Fibroblast of lung (primary cell): ENCODE results near the gene ZNF280C. TPM values are rescaled to one million over a fixed set of nuclear protein-coding genes. Genes with fewer than 3 reads are reported as not detected.
"Not testable (repeated sequence)": the region's sequence is repeated elsewhere in the genome, so short reads cannot be mapped to it uniquely, and the experiment has no call there.

ENCODE experiments used
- DNase-seq, 2 donors: peaks; one replicate each; pipeline versions ENCODE4 v3.0.0 to v3.0.0-alpha.2; 2010; ENCODE audit warnings: low read depth in 2 of 2
- H2AFZ ChIP-seq: 2 replicates; pipeline ENCODE4 v1.5.1; 2012; ENCODE audit warnings: low read length, control low read depth, inconsistent platforms
- H3K27ac ChIP-seq: 2 replicates; pipeline ENCODE4 v1.5.1; 2011; ENCODE audit warnings: low read length, control low read depth; ENCODE audit not compliant: insufficient read depth
- H3K27me3 ChIP-seq: 2 replicates; pipeline ENCODE4 v1.5.1; 2011; ENCODE audit warnings: mild to moderate bottlenecking, low read length; ENCODE audit not compliant: control insufficient read depth, insufficient read depth
- H3K36me3 ChIP-seq: 2 replicates; pipeline ENCODE4 v1.5.1; 2011; ENCODE audit warnings: low read length; ENCODE audit not compliant: control insufficient read depth, insufficient read depth
- H3K4me1 ChIP-seq: 2 replicates; pipeline ENCODE4 v1.5.1; 2011; ENCODE audit warnings: low read length; ENCODE audit not compliant: control insufficient read depth, insufficient read depth; ENCODE audit errors: extremely low read depth
- H3K4me2 ChIP-seq: 2 replicates; pipeline ENCODE4 v1.5.1; 2011; ENCODE audit warnings: low read length, control low read depth; ENCODE audit not compliant: insufficient read depth; ENCODE audit errors: extremely low read depth
- H3K4me3 ChIP-seq, 4 experiments: fragments of 200-600 bp in 1 of 4; sonication (generic) in 1 of 4; replicated peaks in 1 of 4; 2 replicates each; pipeline ENCODE4 v1.5.1; 2011 to 2016; ENCODE audit warnings: low read length in 4 of 4, low read depth in 3 of 4, mild to moderate bottlenecking in 3 of 4, control low read depth in 2 of 4, inconsistent platforms in 1 of 4, mixed read lengths in 1 of 4; ENCODE audit not compliant: insufficient read depth in 1 of 4; ENCODE audit errors: control extremely low read depth in 1 of 4
- H3K79me2 ChIP-seq: 2 replicates; pipeline ENCODE4 v1.5.1; 2012; ENCODE audit warnings: mild to moderate bottlenecking, low read length, inconsistent platforms; ENCODE audit not compliant: control insufficient read depth, insufficient read depth
- H3K9ac ChIP-seq: 2 replicates; pipeline ENCODE4 v1.5.1; 2011; ENCODE audit warnings: mild to moderate bottlenecking, low read length, control low read depth; ENCODE audit not compliant: insufficient read depth
- H3K9me3 ChIP-seq: 2 replicates; pipeline ENCODE4 v1.5.1; 2012; ENCODE audit warnings: low read depth, low read length; ENCODE audit not compliant: control insufficient read depth, insufficient read depth
- H4K20me1 ChIP-seq: 2 replicates; pipeline ENCODE4 v1.5.1; 2011; ENCODE audit warnings: low read length; ENCODE audit not compliant: control insufficient read depth, insufficient read depth; ENCODE audit errors: extremely low read depth
- EZH2 ChIP-seq: IDR thresholded peaks from 2 replicates; pipeline ENCODE4 v1.5.1; 2012; ENCODE audit warnings: low read length, control low read depth, mild to moderate bottlenecking; ENCODE audit errors: missing control alignments
- polyA plus RNA-seq, 2 donors: library from polyadenylated mRNA; depleted of rRNA in 1 of 2; stranded (reverse) in 1 of 2; unstranded in 1 of 2; fragments of >200 nt; gene quantifications; 2 replicates each; pipeline ENCODE4 v1.2.1, GENCODE V29; 2011 to 2012; ENCODE audit warnings: missing spikeins in 1 of 2
- total RNA-seq: library from RNA; depleted of rRNA; stranded (reverse); fragments of >200 nt; gene quantifications from 2 replicates; pipeline ENCODE4 v1.2.1, GENCODE V29; 2014
- TF ChIP-seq, protein P1 (sequence below), 2 donors: IDR thresholded peaks in 1 of 2; conservative IDR thresholded peaks in 1 of 2; 1 replicate in 1 of 2; 2 replicates in 1 of 2; pipeline ENCODE4 v1.5.1; 2011 to 2012; ENCODE audit warnings: low read length in 2 of 2, control low read depth in 1 of 2, inconsistent platforms in 1 of 2, low read depth in 1 of 2, mild to moderate bottlenecking in 1 of 2

Gene ZNF280C
- total and polyA plus RNA-seq, 2 donors (not counting 1 experiment from before 2014, with no cell fraction given), result 4.1 to 8.7 TPM

DNA sequence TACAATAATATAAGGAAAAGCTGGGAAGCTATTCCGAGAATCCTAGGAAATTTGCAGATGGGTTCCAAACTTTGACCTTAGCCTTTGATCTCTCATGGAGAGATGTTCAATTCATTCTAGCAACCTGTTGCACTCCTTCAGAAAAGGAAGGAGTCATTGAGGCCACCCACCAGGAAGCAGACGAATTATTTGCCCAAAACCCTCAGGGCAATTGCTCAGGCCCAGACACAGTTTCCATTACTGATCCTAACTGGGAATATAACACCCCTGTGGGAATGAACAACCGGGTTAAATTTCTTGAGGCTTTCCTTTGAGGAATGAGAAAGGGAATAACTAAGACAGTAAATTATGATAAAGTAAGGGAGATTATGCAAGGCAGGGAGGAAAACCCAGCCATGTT, 13.5 kb upstream of the ZNF280C start:
- TF ChIP-seq EZH2, result no peak
- TF ChIP-seq, protein P1, sequence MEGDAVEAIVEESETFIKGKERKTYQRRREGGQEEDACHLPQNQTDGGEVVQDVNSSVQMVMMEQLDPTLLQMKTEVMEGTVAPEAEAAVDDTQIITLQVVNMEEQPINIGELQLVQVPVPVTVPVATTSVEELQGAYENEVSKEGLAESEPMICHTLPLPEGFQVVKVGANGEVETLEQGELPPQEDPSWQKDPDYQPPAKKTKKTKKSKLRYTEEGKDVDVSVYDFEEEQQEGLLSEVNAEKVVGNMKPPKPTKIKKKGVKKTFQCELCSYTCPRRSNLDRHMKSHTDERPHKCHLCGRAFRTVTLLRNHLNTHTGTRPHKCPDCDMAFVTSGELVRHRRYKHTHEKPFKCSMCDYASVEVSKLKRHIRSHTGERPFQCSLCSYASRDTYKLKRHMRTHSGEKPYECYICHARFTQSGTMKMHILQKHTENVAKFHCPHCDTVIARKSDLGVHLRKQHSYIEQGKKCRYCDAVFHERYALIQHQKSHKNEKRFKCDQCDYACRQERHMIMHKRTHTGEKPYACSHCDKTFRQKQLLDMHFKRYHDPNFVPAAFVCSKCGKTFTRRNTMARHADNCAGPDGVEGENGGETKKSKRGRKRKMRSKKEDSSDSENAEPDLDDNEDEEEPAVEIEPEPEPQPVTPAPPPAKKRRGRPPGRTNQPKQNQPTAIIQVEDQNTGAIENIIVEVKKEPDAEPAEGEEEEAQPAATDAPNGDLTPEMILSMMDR (conservative IDR thresholded peaks at IDR 0.05 in 1 of 2, IDR thresholded peaks at IDR 0.05 in 1 of 2; ENCODE audit: low read depth in 1 of 2, low read length in 2 of 2), result no peak
- Histone ChIP-seq H3K9me3 (no peaks in the 10 kb centered on the region), H3K4me2 (no peak overlapping the region), H3K36me3 (no peaks in the 10 kb centered on the region), H3K4me3 (no peak overlapping the region), H2AFZ (no peak overlapping the region), H3K4me1 (no peaks in the 10 kb centered on the region), H3K79me2 (no peaks in the 10 kb centered on the region), H4K20me1 (no peaks in the 10 kb centered on the region), H3K9ac (no peak overlapping the region), H3K27me3 (peaks cover 3% of the 10 kb centered on the region), H3K27ac (no peak overlapping the region)
- DNase-seq, result no peak

DNA sequence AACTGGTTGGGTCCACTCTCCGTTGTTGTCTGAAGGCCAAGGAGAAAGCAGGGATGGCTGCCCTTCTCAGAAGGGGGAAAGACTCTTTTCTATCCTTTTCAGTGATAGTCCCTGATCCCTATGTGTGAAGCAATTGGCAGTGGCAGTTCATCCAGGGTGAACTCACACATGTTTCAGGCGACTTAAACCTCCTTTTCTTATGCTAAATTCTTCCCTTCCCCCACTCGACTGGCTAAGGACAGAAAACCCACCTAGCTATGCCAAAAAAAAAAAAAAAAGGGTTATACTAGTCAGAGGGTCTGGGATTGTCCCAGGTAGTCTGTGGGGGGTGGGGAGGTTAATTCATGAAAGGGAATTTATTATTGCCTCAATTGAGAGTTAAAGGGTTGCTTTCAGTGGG, 12.2 kb upstream of the ZNF280C start:
- H3K36me3 ChIP-seq, result no peaks in the 10 kb centered on the region
- H3K4me2 ChIP-seq, result no peak overlapping the region
- no peak overlapping the region for H3K4me3 ChIP-seq
- H3K9ac ChIP-seq, result no peak overlapping the region
- no peak overlapping the region for H3K27ac ChIP-seq
- no peak for DNase-seq
- H4K20me1 ChIP-seq, result no peaks in the 10 kb centered on the region
- no peaks in the 10 kb centered on the region for H3K9me3 ChIP-seq
- H3K4me1 ChIP-seq, result no peaks in the 10 kb centered on the region
- peaks cover 3% of the 10 kb centered on the region for H3K27me3 ChIP-seq
- no peaks in the 10 kb centered on the region for H3K79me2 ChIP-seq
- TF ChIP-seq, protein P1 (conservative IDR thresholded peaks at IDR 0.05 in 1 of 2, IDR thresholded peaks at IDR 0.05 in 1 of 2; ENCODE audit: low read depth in 1 of 2, low read length in 2 of 2), result no peak
- TF ChIP-seq EZH2, result no peak
- H2AFZ ChIP-seq, result no peak overlapping the region

DNA sequence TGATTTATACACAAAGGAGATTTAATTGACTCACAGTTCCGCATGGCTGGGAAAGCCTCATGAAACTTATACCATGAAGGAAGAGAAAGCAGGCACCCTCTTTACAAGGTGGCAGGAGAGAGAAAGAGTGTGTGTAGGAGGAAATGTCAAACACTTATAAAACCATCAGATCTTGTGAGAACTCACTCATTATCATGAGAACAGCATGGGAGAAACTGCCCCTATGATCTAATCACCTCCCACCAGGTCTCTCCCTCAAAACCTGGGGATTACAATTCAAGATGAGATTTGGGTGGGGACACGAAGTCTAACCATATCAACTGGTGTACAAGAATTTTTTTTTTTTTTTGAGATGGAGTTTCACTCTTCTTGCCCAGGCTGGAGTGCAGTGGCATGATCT, 3.6 kb upstream of the ZNF280C start:
- not testable (repeated sequence) for H3K27me3 ChIP-seq, H3K4me1 ChIP-seq, H3K36me3 ChIP-seq, DNase-seq, H3K27ac ChIP-seq, H3K4me3 ChIP-seq, H4K20me1 ChIP-seq, H3K9ac ChIP-seq, H3K79me2 ChIP-seq, H2AFZ ChIP-seq, H3K4me2 ChIP-seq, H3K9me3 ChIP-seq

DNA sequence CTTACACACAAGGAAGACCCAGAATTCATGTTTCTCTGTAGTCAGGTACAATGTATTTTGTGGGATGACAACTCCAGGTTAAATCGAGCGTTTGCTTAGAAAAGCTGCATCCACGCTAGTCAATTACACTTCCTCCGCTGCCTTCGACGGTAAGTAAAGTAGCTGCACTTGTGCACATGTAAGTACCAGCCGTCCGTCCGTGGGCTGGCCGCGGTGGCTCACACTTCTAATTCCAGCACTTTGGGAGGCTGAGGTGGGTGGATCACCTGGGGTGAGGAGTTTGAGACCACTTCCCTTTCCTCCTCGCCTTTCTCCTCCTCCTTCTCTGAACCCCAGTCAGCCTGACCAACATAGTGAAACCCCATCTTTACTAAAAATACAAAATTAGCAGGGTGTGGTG, 692 bp upstream of the ZNF280C start:
- H4K20me1 ChIP-seq, H3K36me3 ChIP-seq, H3K27ac ChIP-seq, H3K4me2 ChIP-seq, H3K4me1 ChIP-seq, H3K4me3 ChIP-seq, H3K9ac ChIP-seq, H3K9me3 ChIP-seq, H2AFZ ChIP-seq, H3K27me3 ChIP-seq, DNase-seq: not testable (repeated sequence)
- H3K79me2 ChIP-seq, result peaks cover 13% of the 10 kb centered on the region
